HG02970 (cell line): ENCODE data around the gene MAP1B.
"Not testable (repeated sequence)": the region's sequence is repeated elsewhere in the genome, so short reads cannot be mapped to it uniquely, and the experiment has no call there.

Source experiments
- ATAC-seq: cut with Tn5 transposase; IDR thresholded peaks from one replicate; pipeline ENCODE4 v1.9.1; 2021; ENCODE audit warnings: mild to moderate bottlenecking, moderate library complexity, moderate number of reproducible peaks; ENCODE audit not compliant: unreplicated experiment, low FRiP score

MAP1B gene

DNA sequence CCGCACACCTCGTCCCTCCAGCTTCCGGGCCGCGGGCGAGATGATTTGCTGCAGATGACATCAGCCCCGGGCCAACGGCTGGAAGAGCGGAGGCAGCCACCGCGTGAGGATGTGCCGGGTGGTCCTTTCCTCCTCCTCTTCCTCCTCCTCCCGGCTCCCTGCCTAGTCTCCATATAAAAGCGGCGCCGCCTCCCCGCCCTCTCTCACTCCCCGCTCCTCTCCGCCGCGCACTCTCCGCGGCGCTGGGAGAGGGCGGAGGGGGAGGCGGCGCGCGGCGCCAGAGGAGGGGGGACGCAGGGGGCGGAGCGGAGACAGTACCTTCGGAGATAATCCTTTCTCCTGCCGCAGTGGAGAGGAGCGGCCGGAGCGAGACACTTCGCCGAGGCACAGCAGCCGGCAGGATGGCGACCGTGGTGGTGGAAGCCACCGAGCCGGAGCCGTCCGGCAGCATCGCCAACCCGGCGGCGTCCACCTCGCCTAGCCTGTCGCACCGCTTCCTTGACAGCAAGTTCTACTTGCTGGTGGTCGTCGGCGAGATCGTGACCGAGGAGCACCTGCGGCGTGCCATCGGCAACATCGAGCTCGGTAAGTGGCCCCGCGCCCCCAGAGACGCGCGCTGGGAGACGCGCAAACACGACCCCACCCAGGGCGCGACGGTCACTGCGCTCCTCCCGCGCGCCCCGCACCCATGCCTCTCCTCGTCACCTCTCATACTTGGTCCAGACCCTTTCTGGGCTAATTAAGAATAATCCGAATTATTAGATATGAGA lies at the start of gene MAP1B:
TSS of gene MAP1B (plus strand) at position 345 of the 770 bp plus-strand sequence. CDS start at position 402, 57 bp downstream.
- no peak for ATAC-seq

- no peak for ATAC-seq
Observed at GRCh38 chr5:72057816-72058215, 49.5 kb upstream of the MAP1B start.

- ATAC-seq: no peak
Observed at GRCh38 chr5:72063219-72063819, 44.0 kb upstream of the MAP1B start.

GRCh38 chr5:72064801-72065570 lies 42.3 kb upstream of the MAP1B start:
- ATAC-seq: no peak

- ATAC-seq: no peak
Observed at GRCh38 chr5:72065751-72066255, 41.5 kb upstream of the MAP1B start.

DNA sequence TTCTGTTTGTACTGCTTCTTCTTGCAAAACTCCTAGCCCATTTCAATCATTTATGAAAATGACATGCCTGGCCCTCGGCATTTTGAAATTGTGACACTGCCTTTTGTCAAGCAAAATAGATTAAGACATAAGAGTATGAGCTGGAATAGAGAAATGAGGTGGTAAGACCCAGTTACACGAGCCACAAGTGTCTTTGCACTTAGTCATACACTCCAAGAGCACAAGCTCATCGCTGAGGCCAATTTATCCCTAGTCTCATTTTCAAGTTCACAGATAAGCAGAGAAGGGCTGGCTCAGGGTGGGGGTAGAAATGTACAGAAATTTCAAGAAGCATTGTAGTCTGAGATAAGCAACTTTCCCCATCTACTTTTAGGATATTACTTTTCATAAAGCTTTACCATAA lies 40.6 kb upstream of the MAP1B start:
- no peak for ATAC-seq

GRCh38 chr5:72067682-72068470 lies 39.4 kb upstream of the MAP1B start:
- ATAC-seq: no peak

DNA sequence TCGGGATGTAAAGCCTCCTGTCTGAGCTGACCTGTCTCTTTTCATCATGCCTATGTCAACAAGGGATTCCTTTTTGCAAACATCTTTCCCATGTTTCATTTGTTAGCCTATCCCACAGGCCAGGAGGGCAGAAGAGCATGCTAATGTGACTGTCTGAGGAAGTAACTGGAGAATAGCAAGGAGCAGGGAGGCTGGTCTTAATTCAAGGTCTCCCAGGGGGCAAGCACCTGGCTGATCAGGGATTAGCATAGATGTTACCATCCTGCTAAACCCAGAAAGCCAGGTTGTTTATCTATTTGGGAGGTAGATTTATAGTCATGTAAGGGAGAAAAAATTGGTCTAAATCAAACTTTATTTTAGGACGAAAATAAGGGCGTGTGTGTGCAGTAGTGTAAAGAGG lies 36.7 kb upstream of the MAP1B start:
- ATAC-seq: no peak

DNA sequence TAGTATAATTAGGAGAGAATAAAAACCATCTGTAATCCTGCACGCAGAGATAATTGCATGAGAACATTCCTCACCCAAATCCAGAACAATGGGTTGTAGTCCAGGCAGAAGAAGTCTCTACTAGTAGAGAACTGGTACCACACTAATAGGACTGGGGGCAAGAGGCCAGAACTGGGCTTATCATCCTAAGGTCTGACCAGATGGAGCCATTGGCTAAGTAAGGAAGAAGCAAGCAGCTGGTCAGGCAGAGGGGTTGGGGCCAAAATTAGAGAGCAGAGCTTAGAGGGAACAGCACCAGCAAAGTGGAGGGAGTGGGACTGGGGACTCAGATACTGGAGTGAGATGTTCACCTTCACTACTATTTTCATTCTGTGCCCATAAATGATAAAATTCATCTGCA lies 35.4 kb upstream of the MAP1B start:
- no peak for ATAC-seq

DNA sequence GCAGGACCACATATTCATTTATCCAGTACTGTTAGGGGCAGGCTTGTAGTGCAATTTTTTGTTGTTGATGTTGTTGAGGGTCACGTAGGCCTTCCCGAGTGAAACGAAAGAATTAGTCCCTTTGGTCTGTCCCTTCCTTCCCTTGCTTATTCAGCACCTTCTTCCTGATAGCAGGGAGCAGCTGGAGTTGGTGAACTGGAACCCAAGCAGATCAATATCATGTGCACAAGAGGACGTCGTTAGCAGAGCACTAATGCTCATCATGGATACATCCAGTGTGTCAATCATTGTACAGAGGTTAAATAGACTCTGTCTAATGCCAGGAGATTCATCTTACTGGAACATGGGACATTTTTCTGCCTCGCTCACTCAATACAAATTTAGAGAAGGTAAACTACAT lies 33.0 kb upstream of the MAP1B start:
- no peak for ATAC-seq

DNA sequence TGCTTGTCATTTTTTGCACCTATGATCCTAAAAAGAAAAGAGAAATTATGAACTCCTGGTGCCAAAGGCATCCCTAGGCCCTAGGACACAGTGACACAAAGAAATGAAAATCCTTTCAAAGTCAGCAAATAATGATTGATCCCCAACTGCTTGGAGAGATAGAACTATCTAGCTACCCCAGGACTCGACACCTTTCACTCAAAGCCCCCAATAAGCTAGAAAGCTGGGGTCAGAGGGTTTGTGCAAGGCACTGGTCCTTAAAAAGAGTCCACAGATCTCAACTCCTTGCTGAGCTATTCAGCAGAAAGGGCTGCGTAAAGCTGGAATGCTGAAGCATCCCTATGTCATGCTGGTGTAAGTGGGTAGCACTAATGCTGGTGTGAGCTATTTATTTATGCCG lies 31.8 kb upstream of the MAP1B start:
- no peak for ATAC-seq

GRCh38 chr5:72076621-72077300 lies 30.5 kb upstream of the MAP1B start:
- ATAC-seq: no peak

GRCh38 chr5:72077390-72077789 lies 29.9 kb upstream of the MAP1B start:
- ATAC-seq: no peak

- no peak for ATAC-seq
Observed at GRCh38 chr5:72079288-72079687, 28.0 kb upstream of the MAP1B start.

DNA sequence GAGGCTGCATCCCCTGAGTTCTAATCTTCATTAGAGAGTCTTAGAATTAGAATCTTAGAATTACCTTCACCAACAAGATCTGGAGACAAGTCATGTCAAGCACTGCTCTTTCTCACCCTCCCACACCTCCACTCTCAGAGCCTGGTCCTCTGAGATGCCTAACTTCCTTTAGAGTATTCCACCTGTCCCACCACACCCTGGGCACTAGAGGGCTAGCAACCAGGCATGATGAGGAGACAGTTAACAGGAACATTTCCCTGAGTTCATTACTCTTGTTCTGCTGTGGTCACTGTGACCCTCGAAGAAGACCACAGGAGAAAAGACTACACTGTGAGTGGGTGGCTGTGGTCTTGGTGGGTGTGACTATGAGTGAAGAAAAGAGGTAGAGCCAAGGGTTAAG lies 25.2 kb upstream of the MAP1B start:
- ATAC-seq: no peak

GRCh38 chr5:72084876-72085275 lies 22.4 kb upstream of the MAP1B start:
- no peak for ATAC-seq

DNA sequence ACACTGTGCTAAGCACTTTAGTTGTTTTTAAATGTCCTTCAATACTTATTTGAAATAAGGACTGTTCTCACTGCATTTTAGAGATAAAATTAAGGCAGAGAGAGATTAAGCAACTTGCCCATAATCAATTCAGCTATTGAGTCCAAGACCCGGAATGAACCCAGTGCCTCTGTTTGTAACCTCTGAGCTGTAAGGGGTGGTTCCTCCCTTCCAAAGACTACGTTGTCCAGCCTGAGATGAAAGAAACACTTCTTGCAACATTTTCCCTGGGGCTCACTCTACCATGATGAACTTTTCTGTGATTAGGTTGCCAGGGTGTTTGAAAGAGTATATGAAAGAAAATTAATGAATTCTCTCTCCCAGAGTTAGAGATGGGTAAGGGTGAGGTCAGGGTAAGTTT lies 22.0 kb upstream of the MAP1B start:
- ATAC-seq: no peak

- not testable (repeated sequence) for ATAC-seq
Observed at GRCh38 chr5:72089713-72090112, 17.6 kb upstream of the MAP1B start.

DNA sequence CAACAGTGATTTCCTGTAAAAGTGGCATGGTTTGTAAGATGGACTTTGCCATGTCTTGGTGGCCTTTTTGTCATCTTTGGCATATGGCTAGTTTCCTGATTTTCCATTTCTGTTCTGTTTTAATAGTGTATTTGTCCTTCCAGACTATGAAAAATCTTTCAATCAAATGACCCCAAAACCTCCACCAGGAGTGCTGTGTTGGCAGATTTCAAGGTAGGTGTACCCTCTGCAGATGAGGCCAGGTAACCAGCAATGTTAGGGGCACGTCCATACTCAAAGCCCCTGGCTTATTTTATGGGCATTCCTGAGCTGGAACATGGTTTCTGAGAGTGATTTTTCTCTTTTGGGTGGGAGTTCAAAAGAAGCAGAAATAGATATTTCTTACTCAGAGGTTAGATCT lies 15.2 kb upstream of the MAP1B start:
- ATAC-seq: no peak

- no peak for ATAC-seq
Observed at GRCh38 chr5:72093217-72093616, 14.1 kb upstream of the MAP1B start.
